H1 (cell line): Measurements from ENCODE around the gene NECAP2. TPM values are rescaled to one million over a fixed set of nuclear protein-coding genes. Genes with fewer than 3 reads are reported as not detected.

Experiments used
- BRCA1 ChIP-seq: IDR thresholded peaks from 2 replicates; pipeline ENCODE4 v1.6.1; 2012; ENCODE audit warnings: low read depth, low read length, improper control_type of control experiment
- KDM4A ChIP-seq: IDR thresholded peaks from one replicate; pipeline ENCODE4 v1.7.1; 2012; ENCODE audit warnings: low read depth, mild to moderate bottlenecking, moderate library complexity, low read length, inconsistent platforms; ENCODE audit not compliant: severe bottlenecking
- RBBP5 ChIP-seq: IDR thresholded peaks from 2 replicates; pipeline ENCODE4 v1.7.1; 2012; ENCODE audit warnings: low read depth, mild to moderate bottlenecking, inconsistent platforms, low read length, moderate library complexity, borderline replicate concordance
- USF2 ChIP-seq: IDR thresholded peaks from 2 replicates; pipeline ENCODE4 v1.6.1; 2011; ENCODE audit warnings: low read length, improper control_type of control experiment
- polyA plus RNA-seq, 7 experiments: library from polyadenylated mRNA; depleted of rRNA in 3 of 7; stranded (reverse) in 5 of 7; unstranded in 2 of 7; fragments of >200 nt in 5 of 7; fragments of 200-250 nt in 2 of 7; gene quantifications; 1 replicate in 5 of 7; 2 replicates in 1 of 7; 4 replicates in 1 of 7; pipeline versions ENCODE4 v1.2.1 to v1.2.3, GENCODE V29; 2011 to 2013; ENCODE audit warnings: missing spikeins in 2 of 7, mixed read lengths in 2 of 7
- total RNA-seq: library from RNA; stranded (reverse); fragmentation: NEBNext Ultra II Directional; extraction: Animal tissue kit (Norgen Biotek cat#: 25700); gene quantifications from 2 replicates; pipeline ENCODE4 v1.2.1, GENCODE V29; 2021

The NECAP2 gene
- total and polyA plus RNA-seq, 2 of the 8 experiments (the other 6 are each of a cell fraction or from before 2014, with no cell fraction given) = 24.4 to 29.7 TPM

GRCh38 chr1:16459352-16459925 is 18.9 kb downstream of the NECAP2 start (continued):
- TF ChIP-seq KDM4A (no peak), RBBP5 (no peak), USF2 (no peak), BRCA1 (no peak)
- TF ChIP-seq, all 59 proteins: peak for 0
